NCI-H2171 (cell line): ENCODE data around the gene SUV39H1.
"Not testable (repeated sequence)": the region's sequence is repeated elsewhere in the genome, so short reads cannot be mapped to it uniquely, and the experiment has no call there.

Experiments
- DNase-seq: peaks from one replicate; lab custom pipeline; 2025; lab: John Stamatoyannopoulos, UW

SUV39H1 gene

GRCh38 chrX:48696301-48696908 is at the start of gene SUV39H1:
SUV39H1 (plus strand) TSS chrX:48696734; CDS start chrX:48696785, 51 bp downstream.
- peak; percentile 76 for DNase-seq

GRCh38 chrX:48648336-48648751 is 48.2 kb upstream of the SUV39H1 start:
- DNase-seq = peak; percentile 53

- no peak for DNase-seq
Observed at GRCh38 chrX:48649102-48649501, 47.4 kb upstream of the SUV39H1 start.

DNA sequence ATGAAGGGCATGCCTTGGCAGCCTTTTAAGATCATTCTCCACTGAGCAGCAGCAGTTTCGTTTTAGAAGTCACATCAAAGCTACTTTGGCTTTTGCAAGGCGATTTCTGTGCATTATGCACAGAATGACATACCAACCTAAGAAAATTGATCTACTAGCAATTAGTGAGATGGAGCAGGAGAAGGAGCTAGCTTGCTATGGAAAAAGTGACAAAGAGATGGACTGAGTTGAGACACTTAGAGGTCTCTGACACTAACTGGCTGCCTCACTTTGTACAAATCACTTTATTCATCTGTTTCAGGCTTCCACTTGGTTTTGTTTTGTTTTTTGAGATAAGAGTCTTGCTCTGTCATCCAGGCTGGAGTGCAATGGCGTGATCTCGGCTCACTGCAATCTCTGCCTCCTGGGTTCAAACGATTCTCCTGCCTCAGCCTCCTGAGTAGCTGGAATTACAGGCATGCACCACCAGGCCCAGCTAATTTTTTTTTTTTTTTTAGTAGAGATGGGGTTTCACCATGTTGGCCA is 44.4 kb upstream of the SUV39H1 start:
- not testable (repeated sequence) for DNase-seq

- not testable (repeated sequence) for DNase-seq
Observed at GRCh38 chrX:48654746-48655145, 41.8 kb upstream of the SUV39H1 start.

DNA sequence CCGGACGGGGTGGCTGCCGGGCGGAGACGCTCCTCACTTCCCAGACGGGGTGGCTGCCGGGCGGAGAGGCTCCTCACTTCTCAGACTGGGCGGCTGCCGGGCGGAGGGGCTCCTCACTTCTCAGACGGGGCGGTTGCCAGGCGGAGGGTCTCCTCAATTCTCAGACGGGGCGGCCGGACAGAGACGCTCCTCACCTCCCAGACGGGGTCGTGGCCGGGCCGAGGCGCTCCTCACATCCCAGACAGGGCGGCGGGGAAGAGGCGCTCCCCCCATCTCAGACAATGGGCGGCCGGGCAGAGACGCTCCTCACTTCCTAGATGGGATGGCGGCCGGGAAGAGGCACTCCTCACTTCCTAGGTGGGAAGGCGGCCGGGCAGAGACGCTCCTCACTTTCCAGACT is 36.8 kb upstream of the SUV39H1 start:
- not testable (repeated sequence) for DNase-seq

- DNase-seq = no peak
Observed at GRCh38 chrX:48663241-48663640, 33.3 kb upstream of the SUV39H1 start.

- DNase-seq = no peak
Observed at GRCh38 chrX:48664156-48664555, 32.4 kb upstream of the SUV39H1 start.

DNA sequence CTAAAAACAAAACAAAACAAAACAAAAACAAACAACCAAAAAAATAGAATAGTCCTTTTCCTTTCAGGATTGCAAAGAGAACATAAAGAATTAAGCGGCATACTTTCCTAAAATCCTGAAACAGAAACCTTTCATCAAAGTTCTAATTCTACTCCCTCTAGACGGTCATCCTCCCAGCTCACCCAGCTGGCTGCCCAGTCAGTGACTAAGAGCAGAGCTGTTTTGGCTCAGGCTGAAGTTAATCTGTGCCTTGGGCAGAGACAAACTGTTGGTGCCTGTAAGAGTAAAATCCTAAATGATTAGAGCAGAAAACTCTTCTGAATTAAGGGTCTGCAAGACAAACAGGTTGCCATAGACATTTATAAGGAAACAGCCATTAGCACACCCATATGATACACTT is 30.5 kb upstream of the SUV39H1 start:
- DNase-seq = no peak

GRCh38 chrX:48666649-48667048 is 29.9 kb upstream of the SUV39H1 start:
- no peak for DNase-seq

DNA sequence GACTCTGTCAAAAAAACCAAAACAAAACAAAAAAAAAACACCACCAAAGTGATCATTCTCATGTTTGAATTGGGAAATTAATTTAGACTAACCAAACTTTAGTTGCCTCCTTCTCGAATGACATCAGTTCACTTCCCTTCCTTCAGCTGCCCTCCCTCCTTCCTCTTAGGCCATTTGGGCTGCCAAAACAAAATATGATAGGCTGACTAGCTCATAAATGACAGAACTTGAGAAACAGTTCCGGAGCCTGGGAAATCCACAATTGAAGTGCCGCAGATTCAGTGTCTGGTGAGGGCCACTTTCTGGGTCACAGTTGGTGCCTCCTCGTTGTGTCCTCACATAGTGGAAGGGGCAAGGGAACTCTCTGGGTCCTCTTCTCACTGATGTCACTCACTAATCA is 29.0 kb upstream of the SUV39H1 start:
- DNase-seq = no peak

DNA sequence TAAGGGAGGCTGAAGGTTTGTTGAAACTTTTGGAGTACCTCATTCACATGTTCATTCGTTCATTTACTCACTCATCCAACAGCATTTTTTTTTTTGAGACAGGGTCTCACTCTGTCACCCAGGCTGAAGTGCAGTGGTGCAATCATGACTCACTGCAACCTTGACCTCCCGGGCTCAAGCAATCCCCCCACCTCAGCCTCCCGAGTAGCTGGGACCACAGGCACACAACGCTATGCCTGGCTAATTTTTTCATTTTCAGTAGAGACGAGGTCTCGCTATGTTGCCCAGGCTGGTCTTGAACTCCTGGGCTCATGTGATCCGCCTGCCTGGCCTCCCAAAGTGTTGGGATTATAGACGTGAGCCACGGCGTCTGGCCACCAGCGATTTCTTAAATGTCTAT is 28.3 kb upstream of the SUV39H1 start:
- DNase-seq = not testable (repeated sequence)

DNA sequence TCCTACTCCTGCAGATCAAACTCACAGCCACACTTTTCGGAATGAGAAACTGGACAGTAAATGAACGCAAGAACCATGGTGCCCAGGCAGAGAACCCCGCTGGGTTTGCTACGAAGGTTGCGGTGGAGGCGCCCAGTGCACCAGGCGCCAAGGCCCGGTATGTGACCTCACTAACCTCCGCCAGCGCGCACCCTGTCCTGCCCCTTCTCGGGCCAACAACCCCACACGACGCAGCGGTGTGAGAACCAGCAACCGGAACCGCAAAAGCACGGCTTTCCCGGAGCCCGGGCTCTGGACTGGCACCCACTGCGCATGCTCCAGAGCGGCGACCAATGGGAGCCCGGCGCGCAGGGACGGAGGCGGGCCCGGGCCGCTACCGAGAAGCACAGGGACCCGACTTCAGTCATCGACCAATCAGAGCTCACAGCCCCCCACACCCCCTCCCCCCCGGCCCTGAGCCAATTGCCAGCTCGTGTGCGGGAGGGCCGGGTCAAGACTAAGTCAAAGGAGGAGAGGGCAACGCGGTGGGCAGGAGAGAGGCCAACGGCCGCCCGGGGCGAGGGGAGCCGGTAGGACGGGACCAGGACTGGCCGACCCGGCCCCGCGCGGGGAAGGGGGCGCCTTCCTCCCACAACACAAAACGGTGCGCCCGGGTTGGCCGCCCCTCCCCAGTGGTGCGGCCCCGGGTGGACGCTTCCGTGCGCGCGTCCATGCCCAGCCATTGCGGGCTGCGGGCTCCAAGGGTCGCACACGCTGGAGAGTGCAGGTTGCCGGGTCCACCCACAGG is 20.2 kb upstream of the SUV39H1 start:
- DNase-seq = peak; percentile 70

GRCh38 chrX:48676893-48677270 is 19.7 kb upstream of the SUV39H1 start:
- no peak for DNase-seq

- no peak for DNase-seq
Observed at GRCh38 chrX:48677516-48677915, 19.0 kb upstream of the SUV39H1 start.

- DNase-seq = not testable (repeated sequence)
Observed at GRCh38 chrX:48680467-48680866, 16.1 kb upstream of the SUV39H1 start.

DNA sequence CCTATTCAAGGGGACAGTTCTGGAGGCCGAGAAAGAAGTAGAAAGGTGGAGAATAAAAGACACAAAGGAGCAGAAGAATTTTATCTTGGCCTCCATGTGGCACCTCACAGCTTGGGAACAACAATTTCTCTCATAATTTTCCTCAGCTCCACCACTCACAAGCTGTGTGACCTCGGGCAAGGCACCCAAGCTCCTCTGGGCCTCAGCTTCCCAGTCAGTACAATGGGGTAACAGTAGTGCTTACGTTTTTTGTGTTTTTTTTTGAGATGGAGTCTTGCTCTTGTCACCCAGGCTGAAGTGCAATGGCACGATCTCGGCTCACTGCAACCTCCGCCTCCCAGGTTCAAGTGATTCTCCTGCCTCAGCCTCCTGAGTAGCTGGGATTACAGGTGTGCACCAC is 15.6 kb upstream of the SUV39H1 start:
- DNase-seq = not testable (repeated sequence)

GRCh38 chrX:48681539-48682183 is 14.9 kb upstream of the SUV39H1 start:
- DNase-seq = no peak

DNA sequence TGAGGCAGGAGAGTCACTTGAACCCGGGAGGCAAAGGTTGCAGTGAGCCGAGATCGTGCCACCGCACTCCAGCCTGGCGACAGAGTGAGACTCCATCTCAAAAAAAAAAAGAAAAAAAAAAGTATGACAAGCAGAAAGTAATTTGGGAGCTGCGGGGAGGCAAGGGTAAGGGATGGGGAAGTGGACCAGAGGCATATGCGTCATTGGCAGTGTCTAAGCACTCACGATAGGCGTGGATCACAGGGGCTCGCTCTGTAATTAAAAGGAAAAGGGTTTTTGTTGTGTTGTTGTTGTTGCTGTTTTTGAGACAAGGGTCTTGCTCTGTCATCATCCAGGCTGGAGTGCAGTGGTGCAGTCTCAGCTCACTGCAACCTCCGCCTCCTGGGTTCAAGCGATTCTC is 13.7 kb upstream of the SUV39H1 start:
- DNase-seq = not testable (repeated sequence)

GRCh38 chrX:48683411-48683982 is 13.0 kb upstream of the SUV39H1 start, which contains the start of gene WAS:
WAS (plus strand) TSS chrX:48683799; CDS start chrX:48683854, 55 bp downstream.
- no peak for DNase-seq

- DNase-seq = no peak
Observed at GRCh38 chrX:48684134-48684533, 12.4 kb upstream of the SUV39H1 start.

GRCh38 chrX:48685416-48685815 is 11.1 kb upstream of the SUV39H1 start:
- no peak for DNase-seq
